DMS53 treated with DMSO at 0.1 percent for 48 hours (cell line): ENCODE measurements around the gene KLC4.

Source experiments
- DNase-seq: peaks from one replicate; lab custom pipeline; 2025; ENCODE audit not compliant: unreplicated experiment; lab: John Stamatoyannopoulos, UW

The KLC4 gene

GRCh38 chr6:43122146-43122545 is 62.7 kb downstream of the KLC4 start:
- no peak for DNase-seq

- DNase-seq: no peak
Measured at GRCh38 chr6:43123461-43124314, 64.3 kb downstream of the KLC4 start.

- no peak for DNase-seq
Measured at GRCh38 chr6:43124481-43124880, 65.0 kb downstream of the KLC4 start.
